Spleen (tissue), 7 donors: ENCODE measurements around the gene INO80D.

ENCODE experiments used
- POLR2A ChIP-seq, 3 donors: fragments of 450-650 bp; IDR thresholded peaks; one replicate each; pipeline ENCODE4 v1.5.1; 2017; ENCODE audit warnings: antibody characterized with exemption in 3 of 3, mild to moderate bottlenecking in 1 of 3
- POLR2AphosphoS5 ChIP-seq, 3 donors: sonication (generic); formaldehyde crosslinking; IDR thresholded peaks; one replicate each; pipeline ENCODE4 v1.5.1; 2017; ENCODE audit warnings: antibody characterized with exemption in 3 of 3
- TF ChIP-seq, protein P1 (sequence below), 11 experiments: fragments of 200-600 bp in 7 of 11; fragments of 450-650 bp in 4 of 11; sonication (generic) in 4 of 11; IDR thresholded peaks in 8 of 11; conservative IDR thresholded peaks in 3 of 11; 1 replicate in 7 of 11; 2 replicates in 4 of 11; pipeline versions ENCODE4 v1.4.0 to v1.8.0; 2016 to 2021; ENCODE audit warnings: antibody characterized with exemption in 11 of 11, inconsistent platforms in 4 of 11, mild to moderate bottlenecking in 1 of 11
- donor health status: DM: no; HTN: no; CAD: no; lungs with moderate emphysema.
- donor health status: DM: no; HTN: no; CAD: no.
- donor health status: DM: no; HTN: no; CAD: no.

DNA sequence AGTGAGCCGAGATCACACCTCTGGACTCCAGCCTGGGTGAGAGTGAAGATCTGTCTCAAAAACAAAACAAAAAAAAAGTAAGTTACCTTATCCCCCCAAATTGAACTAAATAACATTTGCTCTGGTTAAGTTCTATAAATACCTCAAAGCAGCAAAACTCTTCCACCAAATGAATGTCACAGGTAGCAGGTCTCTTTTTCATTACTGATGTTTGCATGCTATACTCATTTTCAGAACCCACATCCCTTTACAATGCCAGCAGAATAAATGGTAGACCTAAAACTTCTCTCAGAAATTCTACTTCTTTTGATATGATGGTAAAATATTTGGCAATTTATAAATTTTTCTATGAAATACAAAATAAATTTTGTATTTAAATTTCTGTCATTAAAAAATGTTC lies 22.3 kb downstream of the INO80D start:
- TF ChIP-seq, protein P1, sequence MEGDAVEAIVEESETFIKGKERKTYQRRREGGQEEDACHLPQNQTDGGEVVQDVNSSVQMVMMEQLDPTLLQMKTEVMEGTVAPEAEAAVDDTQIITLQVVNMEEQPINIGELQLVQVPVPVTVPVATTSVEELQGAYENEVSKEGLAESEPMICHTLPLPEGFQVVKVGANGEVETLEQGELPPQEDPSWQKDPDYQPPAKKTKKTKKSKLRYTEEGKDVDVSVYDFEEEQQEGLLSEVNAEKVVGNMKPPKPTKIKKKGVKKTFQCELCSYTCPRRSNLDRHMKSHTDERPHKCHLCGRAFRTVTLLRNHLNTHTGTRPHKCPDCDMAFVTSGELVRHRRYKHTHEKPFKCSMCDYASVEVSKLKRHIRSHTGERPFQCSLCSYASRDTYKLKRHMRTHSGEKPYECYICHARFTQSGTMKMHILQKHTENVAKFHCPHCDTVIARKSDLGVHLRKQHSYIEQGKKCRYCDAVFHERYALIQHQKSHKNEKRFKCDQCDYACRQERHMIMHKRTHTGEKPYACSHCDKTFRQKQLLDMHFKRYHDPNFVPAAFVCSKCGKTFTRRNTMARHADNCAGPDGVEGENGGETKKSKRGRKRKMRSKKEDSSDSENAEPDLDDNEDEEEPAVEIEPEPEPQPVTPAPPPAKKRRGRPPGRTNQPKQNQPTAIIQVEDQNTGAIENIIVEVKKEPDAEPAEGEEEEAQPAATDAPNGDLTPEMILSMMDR (IDR thresholded peaks at IDR 0.05 in 8 of 11, conservative IDR thresholded peaks at IDR 0.05 in 3 of 11), result no peak
- TF ChIP-seq POLR2AphosphoS5 (IDR thresholded peaks at IDR 0.05) (no peak), POLR2A (IDR thresholded peaks at IDR 0.05) (no peak)
